GM18526 (cell line): ENCODE measurements around the gene CER1.

Experiments
- POLR2A ChIP-seq: IDR thresholded peaks from 3 replicates; pipeline ENCODE4 v1.6.1; 2011; ENCODE audit not compliant: insufficient read length; ENCODE audit errors: extremely low read depth

The CER1 gene

GRCh38 chr9:14722391-14723035 is at the start of gene CER1:
Gene CER1, minus strand, starts transcription at chr9:14722733. Its CDS starts 61 bp downstream, at chr9:14722672.
- TF ChIP-seq POLR2A: no peak

- TF ChIP-seq POLR2A: no peak
These were observed 48.1 kb upstream of the CER1 start for GRCh38 chr9:14770592-14770991.

GRCh38 chr9:14769230-14769571 is 46.7 kb upstream of the CER1 start:
- no peak for TF ChIP-seq POLR2A

GRCh38 chr9:14768405-14769229 is 46.1 kb upstream of the CER1 start:
- no peak for TF ChIP-seq POLR2A

GRCh38 chr9:14766299-14766698 is 43.8 kb upstream of the CER1 start:
- no peak for TF ChIP-seq POLR2A

- TF ChIP-seq POLR2A: no peak
These were observed 39.1 kb upstream of the CER1 start for GRCh38 chr9:14761584-14761983.

GRCh38 chr9:14760060-14760459 is 37.5 kb upstream of the CER1 start:
- TF ChIP-seq POLR2A: no peak

GRCh38 chr9:14756291-14756690 is 33.8 kb upstream of the CER1 start:
- no peak for TF ChIP-seq POLR2A

GRCh38 chr9:14752871-14753270 is 30.3 kb upstream of the CER1 start:
- no peak for TF ChIP-seq POLR2A

- no peak for TF ChIP-seq POLR2A
These were observed 29.7 kb upstream of the CER1 start for GRCh38 chr9:14752271-14752670.

GRCh38 chr9:14750821-14751220 is 28.3 kb upstream of the CER1 start:
- TF ChIP-seq POLR2A: no peak

- TF ChIP-seq POLR2A: no peak
These were observed 27.2 kb upstream of the CER1 start for GRCh38 chr9:14749741-14750211.

GRCh38 chr9:14748373-14748772 is 25.8 kb upstream of the CER1 start:
- TF ChIP-seq POLR2A: no peak

- no peak for TF ChIP-seq POLR2A
These were observed 24.6 kb upstream of the CER1 start for GRCh38 chr9:14747111-14747510.

GRCh38 chr9:14746626-14747025 is 24.1 kb upstream of the CER1 start:
- TF ChIP-seq POLR2A: no peak

- TF ChIP-seq POLR2A: no peak
These were observed 22.2 kb upstream of the CER1 start for GRCh38 chr9:14744768-14745167.
